Measurements from ENCODE around the gene SFXN5.

SFXN5 gene

DNA sequence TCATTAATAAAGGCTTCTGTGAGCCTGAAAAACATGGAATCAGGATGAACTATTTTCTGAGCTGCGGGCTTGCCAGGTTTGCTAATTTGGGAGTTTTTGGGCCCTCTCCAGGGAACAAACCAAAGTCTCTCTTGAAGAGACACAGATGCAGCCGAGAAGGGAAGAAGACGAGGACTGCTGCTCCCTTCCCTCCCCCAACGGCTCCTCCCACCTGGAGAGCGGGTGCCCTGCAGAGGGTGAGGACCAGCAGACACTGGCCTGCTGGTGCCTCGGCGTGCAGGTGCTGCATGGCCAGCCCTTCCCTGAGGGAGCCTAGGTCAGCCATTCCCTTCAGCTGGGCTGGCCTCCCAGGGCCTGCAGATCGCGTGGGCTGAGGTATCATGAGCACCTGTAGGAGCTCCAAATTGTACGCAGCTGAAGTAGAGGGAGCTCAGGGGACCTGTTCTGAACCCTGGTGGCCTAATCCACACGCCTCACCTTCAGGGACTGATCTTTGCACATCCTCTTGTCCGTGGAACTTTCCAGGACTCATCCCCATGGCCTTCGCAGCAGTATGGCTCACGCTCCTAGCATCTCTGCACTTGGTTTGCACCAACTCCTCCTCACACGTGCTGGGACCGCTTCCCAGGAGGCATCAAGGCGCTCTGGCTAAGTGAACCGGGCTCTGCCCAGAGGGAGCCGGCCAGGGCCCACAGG, 134.7 kb downstream of the SFXN5 start:
- DNase-seq = no peak

DNA sequence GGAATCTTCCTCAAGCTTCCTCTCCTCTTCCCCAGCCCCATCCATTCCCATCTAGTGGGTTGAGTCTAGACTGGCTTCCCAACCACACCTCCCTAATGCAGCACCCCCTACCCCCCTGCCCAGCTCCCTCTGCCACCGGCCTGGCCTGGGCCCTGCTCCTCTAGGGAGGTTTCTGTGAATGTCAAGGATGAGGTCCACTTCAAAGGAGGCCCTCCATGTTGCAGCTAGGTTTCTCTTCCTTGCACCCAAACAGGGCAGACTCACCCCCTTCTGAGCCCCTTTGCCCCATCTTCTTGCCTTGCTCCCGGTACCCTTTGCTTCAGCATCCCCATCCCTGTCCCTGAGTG, 135.9 kb downstream of the SFXN5 start:
- no peak for DNase-seq

DNA sequence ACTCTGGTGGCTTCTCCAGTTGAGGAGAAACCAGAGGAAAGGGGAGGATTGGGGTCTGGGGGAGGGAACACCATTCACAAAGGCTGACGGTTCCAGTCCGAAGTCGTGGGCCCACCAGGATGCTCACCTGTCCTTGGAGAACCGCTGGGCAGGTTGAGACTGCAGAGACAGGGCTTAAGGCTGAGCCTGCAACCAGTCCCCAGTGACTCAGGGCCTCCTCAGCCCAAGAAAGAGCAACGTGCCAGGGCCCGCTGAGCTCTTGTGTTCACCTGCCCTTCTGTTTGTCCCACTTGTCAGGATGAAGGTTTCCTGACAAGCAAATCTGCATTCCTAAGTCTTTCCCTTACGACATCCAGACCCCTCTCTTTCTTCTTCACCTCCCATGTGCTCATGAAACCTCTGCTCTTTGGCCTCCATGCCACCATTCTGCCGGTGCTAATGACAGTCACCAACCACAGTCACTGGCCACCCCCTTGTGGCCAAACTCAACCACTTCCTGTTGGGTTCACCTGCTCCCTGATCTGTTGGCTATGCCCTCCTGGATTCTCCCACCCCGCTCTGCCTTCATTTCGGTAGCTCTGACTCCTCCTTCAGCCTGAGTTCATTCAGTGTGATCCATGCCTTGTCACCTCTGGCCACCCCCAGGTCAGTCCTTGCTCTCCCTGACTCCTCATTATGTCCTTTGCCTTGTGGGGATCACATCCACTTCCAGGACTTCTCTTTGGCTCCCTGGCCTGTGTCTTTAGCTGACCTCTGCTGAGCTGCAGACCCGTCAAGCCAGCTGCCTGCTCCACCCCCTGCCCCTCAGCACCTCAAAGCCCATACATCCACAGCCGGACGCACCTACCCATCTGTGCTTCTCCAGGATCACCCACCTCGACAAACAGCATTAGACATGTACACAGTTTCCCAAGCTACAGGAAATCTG, 136.6 kb downstream of the SFXN5 start:
- no peak for DNase-seq

DNA sequence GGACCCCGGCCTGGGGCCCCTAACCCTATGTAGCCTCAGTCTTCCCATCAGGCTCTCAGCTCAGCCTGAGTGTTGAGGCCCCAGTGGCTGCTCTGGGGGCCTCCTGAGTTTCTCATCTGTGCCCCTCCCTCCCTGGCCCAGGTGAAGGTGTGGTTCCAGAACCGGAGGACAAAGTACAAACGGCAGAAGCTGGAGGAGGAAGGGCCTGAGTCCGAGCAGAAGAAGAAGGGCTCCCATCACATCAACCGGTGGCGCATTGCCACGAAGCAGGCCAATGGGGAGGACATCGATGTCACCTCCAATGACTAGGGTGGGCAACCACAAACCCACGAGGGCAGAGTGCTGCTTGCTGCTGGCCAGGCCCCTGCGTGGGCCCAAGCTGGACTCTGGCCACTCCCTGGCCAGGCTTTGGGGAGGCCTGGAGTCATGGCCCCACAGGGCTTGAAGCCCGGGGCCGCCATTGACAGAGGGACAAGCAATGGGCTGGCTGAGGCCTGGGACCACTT, 137.8 kb downstream of the SFXN5 start:
- no peak for DNase-seq

DNA sequence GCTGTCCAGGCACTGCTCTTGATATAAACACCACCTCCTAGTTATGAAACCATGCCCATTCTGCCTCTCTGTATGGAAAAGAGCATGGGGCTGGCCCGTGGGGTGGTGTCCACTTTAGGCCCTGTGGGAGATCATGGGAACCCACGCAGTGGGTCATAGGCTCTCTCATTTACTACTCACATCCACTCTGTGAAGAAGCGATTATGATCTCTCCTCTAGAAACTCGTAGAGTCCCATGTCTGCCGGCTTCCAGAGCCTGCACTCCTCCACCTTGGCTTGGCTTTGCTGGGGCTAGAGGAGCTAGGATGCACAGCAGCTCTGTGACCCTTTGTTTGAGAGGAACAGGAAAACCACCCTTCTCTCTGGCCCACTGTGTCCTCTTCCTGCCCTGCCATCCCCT, 138.3 kb downstream of the SFXN5 start:
- no peak for DNase-seq

DNA sequence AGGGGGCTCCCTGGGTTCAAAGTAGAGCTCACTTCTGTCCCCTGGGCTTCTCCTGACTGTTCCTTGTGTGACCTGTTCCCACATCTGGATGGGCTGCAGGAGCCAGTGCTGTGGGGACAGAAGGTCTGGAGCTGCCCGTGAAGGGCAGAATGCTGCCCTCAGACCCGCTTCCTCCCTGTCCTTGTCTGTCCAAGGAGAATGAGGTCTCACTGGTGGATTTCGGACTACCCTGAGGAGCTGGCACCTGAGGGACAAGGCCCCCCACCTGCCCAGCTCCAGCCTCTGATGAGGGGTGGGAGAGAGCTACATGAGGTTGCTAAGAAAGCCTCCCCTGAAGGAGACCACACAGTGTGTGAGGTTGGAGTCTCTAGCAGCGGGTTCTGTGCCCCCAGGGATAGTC, 138.7 kb downstream of the SFXN5 start:
- no peak for DNase-seq

DNA sequence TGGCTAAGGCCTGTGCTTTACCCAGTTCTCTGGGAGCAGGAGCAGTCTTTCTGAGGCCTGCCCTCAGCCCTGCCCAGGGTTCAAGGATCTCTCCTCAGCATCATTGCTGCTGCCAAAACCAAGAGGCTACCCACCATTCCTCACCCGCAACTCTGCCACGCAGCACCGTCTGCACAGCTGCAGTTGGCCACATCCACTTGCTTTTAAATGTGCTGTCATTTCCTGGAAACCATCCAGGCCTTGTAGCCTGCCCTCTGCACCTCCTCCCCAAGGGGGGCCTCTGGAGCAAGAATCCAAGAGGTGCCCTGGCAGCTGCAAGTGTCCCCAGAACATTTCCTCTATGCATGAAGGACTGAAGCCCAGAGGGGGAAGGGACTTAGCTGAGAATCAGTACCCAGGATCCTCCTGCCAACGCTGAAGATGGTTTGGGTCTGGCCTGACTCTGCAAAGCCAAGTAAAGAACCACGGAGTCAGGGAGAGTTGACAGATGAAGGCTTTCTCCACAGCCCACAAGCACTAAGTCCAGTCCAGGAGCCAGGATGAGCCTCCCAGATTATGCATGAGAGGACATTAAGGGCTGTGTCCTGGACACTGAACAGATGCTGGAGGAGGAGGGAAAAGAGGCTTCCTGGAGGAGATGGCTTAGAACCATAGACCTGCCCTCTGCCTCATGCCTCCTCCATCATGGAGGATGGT, 139.3 kb downstream of the SFXN5 start:
- DNase-seq = no peak

DNA sequence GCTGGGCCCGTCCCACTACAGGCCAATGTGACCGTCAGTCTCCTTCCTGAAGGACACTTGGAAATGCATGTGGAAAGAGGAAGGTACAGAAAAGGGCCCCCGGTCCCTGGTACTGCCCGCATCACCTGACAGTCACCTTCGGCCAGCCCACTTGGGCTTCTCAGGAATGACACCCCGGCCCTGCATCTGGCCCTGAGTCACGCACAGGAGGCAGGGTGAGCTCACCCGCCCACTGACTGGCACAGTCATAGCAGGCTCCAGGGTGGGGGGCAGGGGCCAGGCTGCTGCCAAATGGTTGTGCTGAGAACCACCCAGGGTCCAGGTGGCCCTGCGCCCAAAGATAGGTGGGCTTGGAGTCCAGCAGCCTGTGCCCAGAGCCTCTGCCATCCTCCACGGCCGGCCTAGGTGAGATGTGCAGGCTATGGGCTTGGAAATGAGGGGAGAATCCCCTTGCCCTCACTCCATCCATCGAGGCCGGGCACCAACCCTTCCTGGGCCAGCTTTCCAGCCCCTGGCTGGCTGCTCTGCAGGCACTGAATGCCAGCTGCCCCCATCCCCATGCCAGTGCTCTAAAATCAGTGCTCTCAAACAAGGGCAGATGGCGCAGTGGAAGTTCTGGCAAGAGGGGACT, 140.1 kb downstream of the SFXN5 start:
- DNase-seq = no peak

DNA sequence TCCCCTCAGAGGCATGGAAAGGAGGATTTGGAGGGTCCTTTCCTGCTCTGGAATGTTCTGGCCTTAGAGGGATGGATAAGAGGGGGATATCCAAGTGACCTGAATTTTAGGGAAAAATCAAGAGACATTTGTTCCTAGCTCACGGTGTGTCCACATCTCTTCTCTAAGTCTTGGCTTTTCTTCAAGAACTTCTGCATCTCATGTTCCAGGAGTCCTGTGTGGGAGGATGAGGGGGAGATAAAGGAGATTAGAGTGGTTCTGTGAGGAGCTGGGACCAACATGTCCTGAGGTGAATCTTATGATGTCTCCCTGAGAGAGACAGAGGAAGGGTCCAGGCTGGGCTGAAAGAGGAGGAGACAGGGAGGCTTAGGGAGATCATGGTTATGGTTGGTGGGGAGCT, 142.5 kb downstream of the SFXN5 start:
- DNase-seq = no peak

DNA sequence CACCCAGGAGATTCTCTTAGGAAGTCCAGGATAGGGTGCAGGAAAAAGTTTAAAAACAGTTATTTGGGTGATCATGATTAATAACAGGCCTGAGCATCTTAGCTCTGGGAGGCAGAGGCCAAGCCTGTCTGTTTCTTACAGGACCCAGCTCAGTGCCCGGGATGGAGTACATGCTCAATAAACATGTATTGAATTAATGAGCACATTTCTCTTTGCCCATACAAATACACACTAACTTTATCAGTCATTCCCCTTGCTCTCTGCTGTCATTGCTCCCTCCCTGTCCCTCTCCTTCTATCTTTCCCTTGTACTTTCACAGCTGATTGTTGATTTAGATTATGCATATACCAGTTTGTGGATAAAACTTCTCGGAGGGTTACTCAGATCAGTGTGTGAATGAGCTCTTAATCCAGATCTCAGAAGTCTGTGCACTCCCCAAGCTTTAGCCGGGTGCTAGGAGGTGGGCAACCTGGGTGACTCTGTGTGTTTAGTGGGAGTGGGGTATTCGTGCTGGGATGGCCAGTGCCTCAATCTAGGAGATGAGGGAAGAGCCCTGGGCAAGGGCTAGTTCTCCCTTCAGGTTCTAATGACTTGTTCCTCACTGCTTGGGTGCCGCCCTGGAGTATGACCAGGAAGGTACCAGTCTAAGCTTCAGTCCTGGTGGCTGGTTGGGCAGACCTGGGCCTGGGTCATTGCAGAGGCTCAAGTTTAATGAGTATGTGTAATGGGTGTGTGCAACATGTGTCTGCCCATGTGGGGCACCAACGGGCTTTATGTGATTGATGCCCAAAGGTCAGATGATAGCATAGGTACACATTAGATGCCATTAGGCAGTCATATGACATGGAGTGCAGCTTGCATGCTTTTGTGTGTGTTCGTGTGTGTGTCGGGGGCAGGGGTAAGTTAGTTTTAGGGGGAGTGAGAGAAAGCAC, 143.6 kb downstream of the SFXN5 start:
- no peak for DNase-seq

DNA sequence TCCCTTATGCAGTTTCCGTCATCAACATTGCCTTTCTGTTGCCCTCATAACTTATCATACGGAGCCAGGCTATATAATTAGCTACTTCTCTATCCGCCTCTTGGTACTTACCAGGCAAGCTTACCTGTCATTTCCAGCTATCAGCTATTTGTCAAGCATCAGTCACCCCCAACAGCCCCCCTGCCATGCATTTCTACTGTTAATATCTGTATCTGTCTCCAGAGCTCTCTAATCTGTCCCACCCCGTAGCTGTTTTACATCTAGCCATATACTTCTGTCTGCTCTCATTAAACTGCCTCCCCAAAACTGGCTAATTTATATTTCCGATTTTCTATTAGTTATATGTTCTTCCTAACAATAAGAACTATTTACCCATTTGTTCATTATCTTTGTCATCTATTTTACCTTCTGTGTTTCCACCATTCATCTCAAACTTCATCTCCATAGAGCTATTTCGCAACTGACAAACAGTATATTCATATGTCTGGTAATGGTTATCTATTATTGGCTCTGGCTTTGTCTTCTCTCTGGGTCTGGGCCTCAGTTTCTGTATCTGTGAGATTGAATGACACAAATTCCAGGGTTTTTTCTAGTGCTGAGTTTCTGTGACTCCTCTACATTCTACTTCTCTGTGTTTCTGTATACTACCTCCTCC, 144.6 kb downstream of the SFXN5 start:
- no peak for DNase-seq

DNA sequence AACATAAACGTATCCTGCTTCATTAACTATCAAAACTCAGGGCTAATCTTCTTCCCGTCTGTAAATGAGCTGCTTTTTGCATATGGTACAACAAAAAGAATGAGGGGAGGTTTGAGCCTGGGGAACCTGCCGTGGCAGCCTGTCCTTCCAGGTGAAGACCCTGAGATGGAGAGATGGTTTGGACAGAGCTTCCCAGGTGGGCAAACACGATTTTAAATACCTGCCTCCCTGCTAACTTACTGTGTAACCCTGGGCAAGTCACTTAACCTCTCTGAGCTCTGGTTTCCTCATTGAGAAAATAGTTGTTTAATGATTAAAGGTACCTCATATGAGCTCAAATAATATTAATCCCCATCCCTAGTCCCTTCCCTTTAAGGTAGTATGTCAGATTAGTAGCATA, 145.1 kb downstream of the SFXN5 start:
- DNase-seq = no peak

DNA sequence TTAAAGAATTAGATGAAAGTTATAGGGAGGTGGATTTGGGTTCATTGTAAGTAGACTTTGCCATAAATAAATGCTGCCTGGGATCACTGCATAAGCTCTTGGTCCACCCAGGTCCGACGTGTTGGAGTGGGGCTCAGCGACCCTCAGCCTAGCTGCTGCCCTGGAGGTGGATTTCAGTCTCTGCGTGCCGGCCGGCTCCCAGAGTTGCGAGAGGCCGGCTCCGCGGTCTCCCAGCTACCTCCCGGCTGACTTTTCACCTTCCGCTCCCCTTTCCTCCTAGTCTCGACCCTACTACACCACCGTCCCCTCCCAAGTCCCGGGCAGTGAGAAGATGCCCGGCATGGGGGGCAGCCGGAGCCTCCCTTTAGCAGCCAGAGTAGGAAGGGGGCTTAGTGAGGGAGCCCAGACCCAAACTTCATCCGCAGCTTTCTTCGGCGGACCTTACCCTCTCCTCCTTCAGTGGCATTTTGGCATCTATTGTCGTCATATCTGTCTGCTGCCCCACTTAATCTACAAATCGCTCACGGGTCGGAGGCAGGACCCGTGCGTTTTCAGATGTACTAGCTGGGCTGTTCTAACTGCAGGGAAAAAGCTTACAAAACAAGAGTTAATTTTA, 146.1 kb downstream of the SFXN5 start:
- no peak for DNase-seq

DNA sequence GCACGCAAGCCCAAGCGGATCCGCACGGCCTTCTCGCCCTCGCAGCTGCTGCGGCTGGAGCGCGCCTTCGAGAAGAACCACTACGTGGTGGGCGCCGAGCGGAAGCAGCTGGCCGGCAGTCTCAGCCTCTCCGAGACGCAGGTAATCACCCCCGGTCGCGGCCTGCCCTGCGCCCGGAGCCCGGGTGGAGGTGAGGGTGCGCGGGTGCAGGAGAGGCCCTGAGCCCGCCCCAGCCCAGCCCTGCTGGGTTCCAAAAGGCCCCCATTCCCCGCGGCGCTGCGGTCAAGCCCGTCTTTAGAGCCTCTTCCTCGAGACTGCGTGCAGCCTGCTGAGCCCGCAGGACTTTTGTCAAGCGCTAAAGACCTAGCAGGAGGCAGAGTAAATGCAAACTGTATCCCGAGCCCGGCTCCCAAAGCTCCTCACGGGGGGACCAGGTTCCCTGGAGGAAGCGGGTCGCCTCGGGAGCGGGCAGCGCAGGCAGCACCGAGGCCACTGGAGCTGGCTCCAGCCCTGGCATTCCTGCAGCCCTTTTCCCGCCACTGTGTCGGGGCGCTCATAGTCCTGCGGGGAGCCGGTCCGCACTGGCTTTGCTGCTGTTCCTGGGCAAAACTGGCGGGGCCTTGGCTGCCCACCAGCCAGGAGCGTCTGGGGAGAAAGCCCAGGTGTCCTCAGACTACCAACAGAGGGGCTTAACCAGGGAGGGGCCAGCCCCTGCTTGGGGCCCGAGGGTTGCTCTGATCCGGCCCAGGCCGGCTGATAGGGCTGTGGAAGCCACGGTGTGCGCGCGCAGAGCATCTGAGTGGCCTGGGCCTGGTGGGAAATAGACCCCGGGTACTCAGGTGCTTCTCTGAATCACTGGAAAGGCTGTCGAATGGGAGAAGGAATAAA, 146.9 kb downstream of the SFXN5 start:
- no peak for DNase-seq

DNA sequence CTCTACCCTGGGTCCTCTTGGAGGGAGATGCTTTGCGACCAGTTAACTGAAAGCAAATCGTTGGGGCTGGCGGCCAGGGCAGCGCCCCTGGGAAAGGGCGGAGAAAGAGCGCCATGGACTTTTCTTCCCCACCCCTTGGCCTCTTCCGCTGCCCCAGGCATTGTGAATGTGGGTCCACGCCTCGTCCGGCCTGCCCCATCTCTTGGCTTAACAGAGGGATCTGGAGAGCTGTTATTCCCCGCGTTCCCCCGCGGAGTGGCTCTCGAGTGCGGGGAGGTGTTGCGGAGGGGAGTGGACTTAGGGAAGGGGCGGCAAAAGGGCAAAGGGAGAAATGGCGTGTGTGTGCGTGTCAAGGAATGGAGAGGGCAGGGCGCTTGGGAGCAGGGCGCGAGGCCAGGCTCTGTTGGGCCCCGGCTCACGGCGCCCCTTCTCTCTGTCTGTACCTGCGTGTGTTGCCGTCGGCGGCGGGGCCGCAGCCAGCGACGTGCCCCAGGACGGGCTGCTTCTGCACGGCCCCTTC, 147.6 kb downstream of the SFXN5 start:
- DNase-seq = no peak

DNA sequence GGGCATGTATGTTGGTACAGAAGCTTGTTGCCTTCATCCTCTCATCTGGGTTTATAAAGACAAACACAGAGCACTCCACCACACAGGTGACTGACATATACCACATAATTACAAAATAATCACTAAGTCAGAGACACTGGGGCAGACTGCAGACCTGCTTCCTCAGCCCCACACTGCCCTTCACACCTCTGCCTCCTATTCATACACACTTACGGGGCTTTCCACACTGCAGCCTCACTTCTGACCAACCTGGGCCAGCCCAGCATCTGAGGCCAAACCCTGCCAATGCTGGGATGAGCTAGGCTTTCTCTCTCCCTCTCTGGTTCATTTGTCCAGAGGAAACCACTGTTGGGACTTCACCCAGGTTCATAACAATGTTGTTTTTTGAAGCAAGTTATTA, 149.7 kb downstream of the SFXN5 start:
- no peak for DNase-seq

DNA sequence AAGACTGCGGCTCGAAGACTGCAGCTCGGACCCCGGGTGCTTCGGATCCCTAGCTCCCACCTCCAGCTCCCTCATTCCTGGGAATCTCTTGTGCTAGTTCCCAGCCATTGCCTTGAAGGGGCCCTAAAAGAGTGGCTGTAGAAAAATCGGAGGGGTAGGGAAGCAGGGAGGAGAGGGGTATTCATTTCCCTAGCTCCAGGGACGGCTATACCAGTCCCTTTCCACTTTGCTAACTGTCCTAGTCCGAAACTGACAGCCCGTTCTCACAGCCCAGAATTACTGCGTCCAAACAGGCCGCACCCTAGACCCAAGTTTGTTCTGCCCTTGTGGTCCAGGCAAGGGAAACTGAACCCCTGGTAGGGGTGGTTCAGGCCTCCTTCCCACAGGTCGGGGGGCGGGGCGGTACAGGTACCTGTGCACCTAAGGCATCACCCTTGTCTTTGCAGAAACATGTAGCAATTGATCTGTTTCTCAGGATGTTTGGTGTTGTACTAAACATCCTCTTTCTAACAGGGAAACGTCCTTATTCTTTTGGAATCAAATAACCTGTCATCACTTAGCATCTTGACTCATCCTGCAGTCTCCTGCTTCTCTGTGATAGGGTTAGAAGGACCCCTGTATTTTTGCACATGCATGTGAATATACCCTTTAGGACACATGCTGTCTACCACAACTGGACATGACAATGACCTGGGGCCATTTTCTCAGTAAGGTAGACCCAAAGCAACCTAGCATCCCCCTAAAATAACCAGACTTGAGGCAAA, 150.2 kb downstream of the SFXN5 start:
- no peak for DNase-seq

DNA sequence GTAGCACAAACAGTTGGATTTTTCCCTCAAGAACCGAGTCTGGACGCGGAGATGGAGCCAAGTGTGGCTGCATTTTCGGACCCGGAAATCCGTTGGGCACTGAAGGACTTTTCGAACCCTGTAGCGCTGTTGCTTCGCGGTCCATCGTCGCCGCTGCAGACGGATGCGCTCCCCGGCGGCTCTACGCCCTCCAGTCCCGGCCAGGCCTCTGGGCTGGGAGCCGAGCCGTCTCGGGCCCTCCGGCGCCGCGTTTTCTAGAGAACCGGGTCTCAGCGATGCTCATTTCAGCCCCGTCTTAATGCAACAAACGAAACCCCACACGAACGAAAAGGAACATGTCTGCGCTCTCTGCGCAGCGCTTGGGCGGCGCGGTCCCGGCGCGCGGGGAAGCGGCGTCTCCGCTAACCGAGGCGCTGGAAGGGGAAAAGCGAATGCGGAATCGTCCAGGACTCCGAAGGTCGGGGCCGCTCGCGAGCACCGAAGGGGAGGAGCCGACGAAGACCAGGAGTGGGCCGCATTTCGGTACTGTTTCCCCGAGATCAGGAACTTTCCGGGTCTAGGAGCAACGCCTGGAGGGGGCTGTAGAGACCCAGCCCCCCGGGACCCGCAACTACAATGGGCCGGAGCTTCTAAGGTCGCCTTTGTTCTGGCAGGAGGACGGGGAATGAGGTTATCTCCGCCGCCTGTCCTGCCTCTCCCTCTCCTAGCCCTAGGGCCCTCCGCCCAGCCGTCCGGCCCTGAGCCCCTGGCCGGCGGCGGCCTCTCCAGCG, 151.0 kb downstream of the SFXN5 start:
- no peak for DNase-seq
